Thoracic aorta (tissue), 2 donors: ENCODE results near the gene C16orf90. TPM values are rescaled to one million over a fixed set of nuclear protein-coding genes. Genes with fewer than 3 reads are reported as not detected.

Experiments
- ATAC-seq: fragments of 150-250 bp; one replicate; pipeline ENCODE4 v1.8.0; 2017; ENCODE audit warnings: low read depth; ENCODE audit not compliant: insufficient number of reproducible peaks, low FRiP score
- DNase-seq: peaks from one replicate; pipeline ENCODE4 v3.0.0-alpha.2; 2020; ENCODE audit warnings: low spot score
- H3K27ac ChIP-seq, 2 donors: fragments of 200-600 bp; sonication (generic); 1 replicate in 1 of 2; 2 replicates in 1 of 2; pipeline ENCODE4 v1.5.1; 2016; ENCODE audit warnings: mild to moderate bottlenecking in 2 of 2, moderate library complexity in 2 of 2
- H3K27me3 ChIP-seq: fragments of 200-600 bp; sonication (generic); replicated peaks from 2 replicates; pipeline ENCODE4 v1.6.0; 2016; ENCODE audit warnings: mild to moderate bottlenecking; ENCODE audit not compliant: insufficient read depth
- H3K36me3 ChIP-seq: fragments of 200-600 bp; sonication (generic); one replicate; pipeline ENCODE4 v1.5.1; 2016
- H3K4me1 ChIP-seq, 2 donors: fragments of 200-600 bp; sonication (generic); 1 replicate in 1 of 2; 2 replicates in 1 of 2; pipeline versions ENCODE4 v1.5.1 to v1.6.0; 2016; ENCODE audit warnings: low read depth in 2 of 2, mild to moderate bottlenecking in 1 of 2; ENCODE audit not compliant: control insufficient read depth in 1 of 2
- H3K4me3 ChIP-seq: fragments of 200-600 bp; sonication (generic); 2 replicates; pipeline ENCODE4 v1.5.1; 2016; ENCODE audit warnings: mild to moderate bottlenecking
- H3K9me3 ChIP-seq: fragments of 200-600 bp; sonication (generic); 2 replicates; pipeline ENCODE4 v1.5.1; 2016
- CTCF ChIP-seq: fragments of 200-600 bp; sonication (generic); IDR thresholded peaks from one replicate; pipeline ENCODE4 v1.5.1; 2019; ENCODE audit warnings: antibody characterized with exemption
- total RNA-seq, 2 donors: library from RNA; depleted of rRNA; stranded (reverse); fragments of >200 nt; gene quantifications; one replicate each; pipeline versions ENCODE4 v1.1.0 to v1.2.3, GENCODE V29; 2016

C16orf90 gene
- total RNA-seq, 2 donors from 2014 or later = not detected

DNA sequence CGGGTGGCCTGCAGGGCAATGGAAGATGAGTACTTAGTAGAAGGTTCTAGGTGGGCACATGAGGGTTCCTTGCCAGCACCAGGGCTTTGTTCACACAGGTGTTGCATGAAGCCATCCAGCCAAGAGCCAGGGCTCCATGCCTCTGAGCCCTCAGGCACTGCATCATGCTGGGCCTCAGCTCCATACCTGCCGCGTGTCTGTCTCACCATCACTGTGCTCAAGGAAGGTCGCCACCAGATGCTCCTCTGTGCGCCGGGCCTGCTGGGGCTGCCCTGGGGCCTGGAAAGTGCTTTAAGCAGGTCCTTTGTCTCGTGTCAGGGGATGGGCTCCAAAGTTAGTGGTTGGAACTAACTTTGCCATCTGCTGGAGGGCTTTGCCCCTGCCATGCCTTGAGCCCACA is 25.6 kb downstream of the C16orf90 start:
- H3K27me3 ChIP-seq = no peaks in the 10 kb centered on the region
- TF ChIP-seq CTCF = no peak
- DNase-seq = no peak
- H3K4me1 ChIP-seq = peaks cover 4 to 20% of the 10 kb centered on the region in 2 donors
- peaks cover 14% of the 10 kb centered on the region for H3K36me3 ChIP-seq
- H3K27ac ChIP-seq = no peak overlapping the region
- H3K4me3 ChIP-seq = no peak overlapping the region
- H3K9me3 ChIP-seq = no peaks in the 10 kb centered on the region
- ATAC-seq = no peak

GRCh38 chr16:3468501-3468900 is 26.8 kb downstream of the C16orf90 start:
- H3K27ac ChIP-seq = no peak overlapping the region
- DNase-seq = no peak
- peaks cover 4 to 22% of the 10 kb centered on the region in 2 donors for H3K4me1 ChIP-seq
- peaks cover 14% of the 10 kb centered on the region for H3K36me3 ChIP-seq
- no peak for TF ChIP-seq CTCF
- H3K4me3 ChIP-seq = no peak overlapping the region
- no peak for ATAC-seq
- no peaks in the 10 kb centered on the region for H3K27me3 ChIP-seq
- no peaks in the 10 kb centered on the region for H3K9me3 ChIP-seq

DNA sequence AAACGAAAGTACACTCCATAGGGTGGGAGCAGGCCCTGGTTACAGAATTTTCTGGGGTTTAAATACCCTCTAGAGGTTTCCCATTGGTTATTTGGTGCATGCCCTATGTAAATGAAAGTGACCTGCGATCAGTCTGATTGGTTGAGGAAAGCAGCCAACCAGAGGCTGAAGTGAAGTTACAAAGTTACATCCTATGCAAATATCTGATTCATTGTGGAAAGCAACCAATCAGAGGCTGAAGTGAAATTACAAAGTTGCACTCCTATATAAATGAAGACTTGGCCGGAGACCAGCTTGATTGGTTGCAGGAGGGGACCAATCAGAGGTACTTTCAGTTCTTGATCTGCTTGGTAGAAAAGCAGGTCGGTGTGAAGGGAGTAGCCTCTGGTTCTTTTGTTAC is 27.4 kb downstream of the C16orf90 start:
- Histone ChIP-seq H3K27me3 (no peaks in the 10 kb centered on the region), H3K27ac (no peak overlapping the region), H3K36me3 (peaks cover 10% of the 10 kb centered on the region), H3K4me3 (no peak overlapping the region), H3K9me3 (no peaks in the 10 kb centered on the region), H3K4me1 (peaks cover 4 to 22% of the 10 kb centered on the region in 2 donors)
- TF ChIP-seq CTCF = no peak
- ATAC-seq (no peak), DNase-seq (no peak)

- no peak for TF ChIP-seq CTCF
- no peaks in the 10 kb centered on the region for H3K9me3 ChIP-seq
- no peak for ATAC-seq
- H3K4me3 ChIP-seq = no peak overlapping the region
- no peaks in the 10 kb centered on the region for H3K27me3 ChIP-seq
- DNase-seq = no peak
- H3K4me1 ChIP-seq = peaks cover 4 to 26% of the 10 kb centered on the region in 2 donors
- no peak overlapping the region for H3K27ac ChIP-seq
- H3K36me3 ChIP-seq = peaks cover 10% of the 10 kb centered on the region
Observed at GRCh38 chr16:3467182-3467581, 28.1 kb downstream of the C16orf90 start.

DNA sequence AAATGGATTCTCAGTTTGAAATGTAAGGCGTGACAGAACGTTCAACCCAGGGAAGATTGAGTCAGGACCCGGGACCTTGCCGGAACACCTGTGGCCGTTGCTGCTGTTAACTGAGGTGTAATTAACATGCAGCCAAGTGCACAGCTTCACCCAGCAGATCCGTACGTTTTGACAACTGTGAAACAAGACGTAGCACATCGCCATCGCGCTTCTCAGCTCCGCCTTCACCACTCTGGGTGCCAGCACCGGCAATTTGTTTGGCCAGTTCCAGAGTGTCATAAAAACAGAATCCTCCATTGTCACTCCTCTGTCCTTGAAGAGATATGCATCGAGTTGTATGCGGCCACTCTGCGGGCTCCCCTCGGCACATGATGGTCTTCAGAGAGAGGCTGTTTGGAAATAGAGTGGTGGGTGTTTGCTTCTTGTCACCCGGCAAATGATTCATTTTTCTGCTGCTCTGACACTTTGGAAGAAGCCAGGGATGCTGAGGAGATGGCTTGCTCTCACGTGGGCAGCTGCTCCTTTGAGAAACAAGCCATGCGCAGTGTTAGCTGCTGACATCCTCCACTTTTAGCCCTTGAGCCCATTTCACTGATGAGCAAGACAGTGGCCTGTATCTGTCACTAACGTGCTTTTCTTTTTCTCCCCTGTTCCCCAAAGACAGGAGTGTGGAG is 29.2 kb downstream of the C16orf90 start:
- no peak for TF ChIP-seq CTCF
- no peak for ATAC-seq

More for the DNA sequence above, 29.2 kb downstream of the C16orf90 start:
- no peak for DNase-seq
- Histone ChIP-seq H3K36me3 (peaks cover 10% of the 10 kb centered on the region), H3K27me3 (no peaks in the 10 kb centered on the region), H3K4me1 (peaks cover 4 to 37% of the 10 kb centered on the region in 2 donors), H3K4me3 (no peak overlapping the region), H3K9me3 (no peaks in the 10 kb centered on the region), H3K27ac (no peak overlapping the region)
